HG03060 (cell line): Measurements from ENCODE around the gene CFAP206.

Experiments
- ATAC-seq: cut with Tn5 transposase; IDR thresholded peaks from one replicate; pipeline ENCODE4 v1.9.1; 2021; ENCODE audit warnings: low read depth, moderate number of reproducible peaks; ENCODE audit not compliant: unreplicated experiment

Gene CFAP206

GRCh38 chr6:87504441-87504840 lies 96.7 kb downstream of the CFAP206 start:
- no peak for ATAC-seq
